ENCODE data around the gene SH3D19. TPM values are rescaled to one million over a fixed set of nuclear protein-coding genes. Genes with fewer than 3 reads are reported as not detected.

Gene SH3D19
- total RNA-seq, 4 donors from 2014 or later, result 117 to 200 (median 168) TPM

GRCh38 chr4:151218343-151218742, 107.1 kb downstream of the SH3D19 start:
- no peaks in the 10 kb centered on the region for H3K9me3 ChIP-seq
- no peak for ATAC-seq
- no peak overlapping the region for H3K27ac ChIP-seq

DNA sequence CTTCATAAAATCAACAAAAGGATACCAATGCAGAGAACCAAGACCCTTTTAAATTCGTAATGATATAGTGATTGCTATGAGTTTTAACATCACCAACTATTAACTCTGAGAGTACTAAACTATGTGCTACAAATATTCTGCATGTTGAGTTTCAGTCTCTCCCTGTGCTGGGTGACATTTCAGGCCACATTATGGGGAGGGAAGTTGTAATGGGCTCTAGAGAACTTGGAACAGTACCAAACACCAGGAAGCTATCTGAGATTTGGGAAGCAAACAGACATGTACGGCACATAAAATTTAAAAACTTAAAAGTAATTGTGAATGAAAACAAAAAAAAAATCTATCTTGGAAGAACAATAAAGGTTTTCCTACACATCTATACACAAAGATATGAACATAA, 108.1 kb downstream of the SH3D19 start:
- no peak overlapping the region for H3K4me3 ChIP-seq
- TF ChIP-seq EP300 (IDR thresholded peaks at IDR 0.05) (no peak), POLR2AphosphoS5 (IDR thresholded peaks at IDR 0.05) (no peak), POLR2A (IDR thresholded peaks at IDR 0.05) (no peak)
- TF ChIP-seq, protein P1, sequence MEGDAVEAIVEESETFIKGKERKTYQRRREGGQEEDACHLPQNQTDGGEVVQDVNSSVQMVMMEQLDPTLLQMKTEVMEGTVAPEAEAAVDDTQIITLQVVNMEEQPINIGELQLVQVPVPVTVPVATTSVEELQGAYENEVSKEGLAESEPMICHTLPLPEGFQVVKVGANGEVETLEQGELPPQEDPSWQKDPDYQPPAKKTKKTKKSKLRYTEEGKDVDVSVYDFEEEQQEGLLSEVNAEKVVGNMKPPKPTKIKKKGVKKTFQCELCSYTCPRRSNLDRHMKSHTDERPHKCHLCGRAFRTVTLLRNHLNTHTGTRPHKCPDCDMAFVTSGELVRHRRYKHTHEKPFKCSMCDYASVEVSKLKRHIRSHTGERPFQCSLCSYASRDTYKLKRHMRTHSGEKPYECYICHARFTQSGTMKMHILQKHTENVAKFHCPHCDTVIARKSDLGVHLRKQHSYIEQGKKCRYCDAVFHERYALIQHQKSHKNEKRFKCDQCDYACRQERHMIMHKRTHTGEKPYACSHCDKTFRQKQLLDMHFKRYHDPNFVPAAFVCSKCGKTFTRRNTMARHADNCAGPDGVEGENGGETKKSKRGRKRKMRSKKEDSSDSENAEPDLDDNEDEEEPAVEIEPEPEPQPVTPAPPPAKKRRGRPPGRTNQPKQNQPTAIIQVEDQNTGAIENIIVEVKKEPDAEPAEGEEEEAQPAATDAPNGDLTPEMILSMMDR (IDR thresholded peaks at IDR 0.05), result no peak
- H3K4me1 ChIP-seq, result peaks cover 0 to 58% (median 4%) of the 10 kb centered on the region in 3 donors
- H3K27me3 ChIP-seq, result no peaks in the 10 kb centered on the region
- H3K27ac ChIP-seq, result no peak overlapping the region
- 16 to 37% methylated on average over 2 of the region's 2 CpGs for WGBS, 2 donors (ENCODE audit: low coverage in 1 of 2)
- peaks cover 0 to 8% of the 10 kb centered on the region in 2 donors for H3K36me3 ChIP-seq
- no peak for ATAC-seq
- H3K9me3 ChIP-seq, result no peaks in the 10 kb centered on the region

More at GRCh38 chr4:151218343-151218742, 107.1 kb downstream of the SH3D19 start:
- Histone ChIP-seq H3K4me3 (no peak overlapping the region), H3K4me1 (peaks cover 0 to 58% (median 4%) of the 10 kb centered on the region in 3 donors), H3K27me3 (no peaks in the 10 kb centered on the region), H3K36me3 (peaks cover 0 to 4% of the 10 kb centered on the region in 2 donors)
- no peak for TF ChIP-seq POLR2AphosphoS5 (IDR thresholded peaks at IDR 0.05)
- TF ChIP-seq, protein P1 (IDR thresholded peaks at IDR 0.05), result no peak
- no peak for TF ChIP-seq EP300 (IDR thresholded peaks at IDR 0.05)
- no peak for TF ChIP-seq POLR2A (IDR thresholded peaks at IDR 0.05)
- WGBS, 2 donors (ENCODE audit: low coverage in 1 of 2), result 61 to 72% methylated on average over 2 of the region's 2 CpGs

DNA sequence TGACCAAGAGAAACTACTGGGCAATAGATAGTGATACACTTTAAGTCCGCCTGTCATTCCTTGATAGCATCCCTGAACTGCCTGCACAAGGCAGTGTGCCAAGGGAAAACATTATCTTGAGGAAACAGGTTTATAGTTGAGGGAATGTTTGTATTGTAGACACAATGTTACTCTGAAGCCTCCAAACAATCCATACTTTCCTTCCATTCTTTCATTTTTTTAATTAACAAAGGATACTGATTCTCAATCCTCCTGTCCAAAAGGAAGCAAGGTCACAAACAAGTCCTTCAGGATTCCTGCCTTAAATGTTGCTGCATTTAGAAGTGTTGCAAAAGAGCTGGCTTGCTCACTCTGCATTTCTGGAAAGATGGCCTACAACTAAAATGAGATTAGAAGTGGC, 110.1 kb downstream of the SH3D19 start:
- no peak for TF ChIP-seq EP300 (IDR thresholded peaks at IDR 0.05)
- no peak for TF ChIP-seq POLR2A (IDR thresholded peaks at IDR 0.05)
- no peak overlapping the region for H3K4me3 ChIP-seq
- peak overlapping the region in 1 of 4 donors; percentile 39 for H3K27ac ChIP-seq
- ATAC-seq, result no peak
- 78 to 92% methylated on average over 1 of the region's 1 CpG for WGBS, 2 donors (ENCODE audit: low coverage in 1 of 2)
- H3K27me3 ChIP-seq, result no peaks in the 10 kb centered on the region
- peaks cover 0 to 41% (median 4%) of the 10 kb centered on the region in 3 donors for H3K4me1 ChIP-seq
- no peaks in the 10 kb centered on the region for H3K9me3 ChIP-seq
- H3K36me3 ChIP-seq, result peaks cover 0 to 3% of the 10 kb centered on the region in 2 donors

DNA sequence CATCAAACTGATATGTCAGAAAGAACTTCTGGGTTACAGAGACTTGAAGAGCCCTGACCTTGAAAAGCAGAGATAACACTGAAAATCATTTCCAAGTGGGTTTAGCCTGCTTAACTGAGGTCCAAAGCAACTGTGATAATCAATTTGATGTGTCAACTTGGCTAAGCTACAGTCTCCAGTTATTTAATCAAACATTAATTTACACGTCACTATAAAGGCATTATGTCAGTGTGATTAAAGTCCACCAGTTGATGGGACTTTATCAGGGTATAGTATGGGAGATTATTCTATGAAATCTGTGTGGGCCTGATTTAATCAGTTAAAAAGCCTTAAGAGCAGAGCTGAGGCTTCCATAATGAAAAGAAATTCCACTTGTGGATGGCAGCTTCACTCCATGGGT, 117.5 kb downstream of the SH3D19 start:
- H3K4me1 ChIP-seq, result peaks cover 0 to 51% (median 25%) of the 10 kb centered on the region in 3 donors
- no peak overlapping the region for H3K4me3 ChIP-seq
- H3K27me3 ChIP-seq, result no peaks in the 10 kb centered on the region
- H3K27ac ChIP-seq, result no peak overlapping the region
- H3K36me3 ChIP-seq, result peaks cover 0 to 2% of the 10 kb centered on the region in 2 donors
- no peaks in the 10 kb centered on the region for H3K9me3 ChIP-seq
- TF ChIP-seq EP300 (IDR thresholded peaks at IDR 0.05) (no peak), POLR2AphosphoS5 (IDR thresholded peaks at IDR 0.05) (no peak), POLR2A (IDR thresholded peaks at IDR 0.05) (no peak)
- TF ChIP-seq, protein P1 (IDR thresholded peaks at IDR 0.05), result no peak
- 75 to 93% methylated on average over 1 of the region's 1 CpG for WGBS, 2 donors (ENCODE audit: low coverage in 1 of 2)
- ATAC-seq, result no peak

DNA sequence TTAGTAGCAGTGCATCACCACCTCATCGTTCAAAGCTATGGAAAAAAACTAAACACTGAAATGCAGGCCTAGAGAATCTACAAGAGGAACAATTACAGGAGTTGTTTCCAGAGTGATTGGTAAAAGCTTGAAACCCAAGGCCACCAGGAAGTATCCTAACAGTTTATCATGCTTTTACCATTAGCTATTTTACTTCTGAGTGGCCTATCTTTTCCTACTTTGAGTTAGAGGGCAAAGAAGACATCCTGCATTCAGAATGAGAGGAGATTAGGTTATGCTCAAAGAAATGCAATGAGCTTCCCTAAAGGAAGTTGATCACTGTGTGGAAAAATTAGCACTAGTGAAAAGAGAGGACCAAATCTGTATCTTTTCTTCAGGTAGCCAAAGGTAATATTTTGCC, 118.2 kb downstream of the SH3D19 start:
- TF ChIP-seq POLR2A (IDR thresholded peaks at IDR 0.05) (no peak), EP300 (IDR thresholded peaks at IDR 0.05) (no peak), POLR2AphosphoS5 (IDR thresholded peaks at IDR 0.05) (no peak)
- TF ChIP-seq, protein P1 (IDR thresholded peaks at IDR 0.05), result no peak
- Histone ChIP-seq H3K4me1 (peaks cover 0 to 58% (median 29%) of the 10 kb centered on the region in 3 donors), H3K27ac (peak overlapping the region in 2 of 4 donors; percentile 9 to 16), H3K27me3 (no peaks in the 10 kb centered on the region), H3K9me3 (no peaks in the 10 kb centered on the region), H3K4me3 (no peak overlapping the region), H3K36me3 (no peaks in the 10 kb centered on the region)
- ATAC-seq, result no peak
- WGBS, 2 donors (ENCODE audit: low coverage in 1 of 2), result 62 to 75% methylated on average over 1 of the region's 1 CpG

All from gastroesophageal sphincter (tissue), 4 donors.